GM12875 (cell line): ENCODE results near the gene MUC13.

Experiments used
- H3K4me3 ChIP-seq: one replicate; pipeline ENCODE4 v1.5.1; 2011; ENCODE audit warnings: low read depth, low read length, control low read depth
- TF ChIP-seq, protein P1 (sequence below): IDR thresholded peaks from 2 replicates; pipeline ENCODE4 v1.5.1; 2011; ENCODE audit warnings: low read depth, mild to moderate bottlenecking, control low read depth, inconsistent platforms, low read length, moderate library complexity, borderline replicate concordance; ENCODE audit not compliant: insufficient read depth

Gene MUC13

GRCh38 chr3:124935794-124936542 lies 1.4 kb upstream of the MUC13 start:
- H3K4me3 ChIP-seq: no peak overlapping the region
- TF ChIP-seq, protein P1, sequence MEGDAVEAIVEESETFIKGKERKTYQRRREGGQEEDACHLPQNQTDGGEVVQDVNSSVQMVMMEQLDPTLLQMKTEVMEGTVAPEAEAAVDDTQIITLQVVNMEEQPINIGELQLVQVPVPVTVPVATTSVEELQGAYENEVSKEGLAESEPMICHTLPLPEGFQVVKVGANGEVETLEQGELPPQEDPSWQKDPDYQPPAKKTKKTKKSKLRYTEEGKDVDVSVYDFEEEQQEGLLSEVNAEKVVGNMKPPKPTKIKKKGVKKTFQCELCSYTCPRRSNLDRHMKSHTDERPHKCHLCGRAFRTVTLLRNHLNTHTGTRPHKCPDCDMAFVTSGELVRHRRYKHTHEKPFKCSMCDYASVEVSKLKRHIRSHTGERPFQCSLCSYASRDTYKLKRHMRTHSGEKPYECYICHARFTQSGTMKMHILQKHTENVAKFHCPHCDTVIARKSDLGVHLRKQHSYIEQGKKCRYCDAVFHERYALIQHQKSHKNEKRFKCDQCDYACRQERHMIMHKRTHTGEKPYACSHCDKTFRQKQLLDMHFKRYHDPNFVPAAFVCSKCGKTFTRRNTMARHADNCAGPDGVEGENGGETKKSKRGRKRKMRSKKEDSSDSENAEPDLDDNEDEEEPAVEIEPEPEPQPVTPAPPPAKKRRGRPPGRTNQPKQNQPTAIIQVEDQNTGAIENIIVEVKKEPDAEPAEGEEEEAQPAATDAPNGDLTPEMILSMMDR: no peak

- H3K4me3 ChIP-seq: no peak overlapping the region
- TF ChIP-seq, protein P1: no peak
These were observed 713 bp upstream of the MUC13 start for GRCh38 chr3:124935264-124935663.

DNA sequence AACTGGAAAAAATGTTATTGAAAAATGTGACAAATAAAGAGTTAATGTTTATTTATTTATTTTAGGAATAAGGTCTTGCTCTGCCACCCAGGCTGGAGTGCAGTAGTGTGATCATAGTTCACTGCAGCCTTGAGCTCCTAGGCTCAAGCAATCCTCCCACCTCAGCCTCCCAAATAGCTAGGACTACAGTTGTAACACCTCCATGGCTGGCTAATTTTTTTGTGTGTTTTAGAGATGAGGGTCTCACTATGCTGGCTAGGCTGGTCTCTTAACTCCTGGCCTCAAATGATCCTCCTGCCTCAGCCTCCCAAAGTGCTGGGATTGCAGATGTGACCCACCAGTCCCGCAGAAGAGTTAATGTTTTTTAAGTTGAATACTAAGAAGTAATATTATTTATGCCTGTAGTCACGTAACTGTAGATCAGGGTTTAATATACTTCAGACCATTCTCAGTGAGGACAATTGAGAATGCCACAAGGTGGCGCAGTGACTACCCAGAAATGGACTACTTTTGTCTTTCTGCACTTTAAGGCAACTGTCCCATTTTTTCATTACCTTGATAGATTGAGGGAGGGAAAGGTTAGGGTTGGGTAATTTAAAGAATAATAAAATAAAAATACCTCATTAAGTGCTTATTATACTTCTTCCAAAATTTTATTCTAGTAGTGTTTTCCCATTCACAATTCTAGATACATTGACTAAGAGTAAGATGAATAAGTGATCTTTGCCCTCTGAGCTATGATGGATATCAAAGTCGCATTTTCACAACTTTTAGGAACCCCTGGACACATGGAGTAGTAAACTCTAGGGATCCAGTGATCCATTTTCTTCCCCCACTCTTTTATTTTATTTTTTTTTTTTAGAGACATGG lies 6.0 kb downstream of the MUC13 start:
- no peak overlapping the region for H3K4me3 ChIP-seq
- TF ChIP-seq, protein P1: peak; percentile 64; the same call in 1 of the 2 replicates

- TF ChIP-seq, protein P1: no peak
- no peak overlapping the region for H3K4me3 ChIP-seq
These were observed 6.9 kb downstream of the MUC13 start for GRCh38 chr3:124927574-124928045.

DNA sequence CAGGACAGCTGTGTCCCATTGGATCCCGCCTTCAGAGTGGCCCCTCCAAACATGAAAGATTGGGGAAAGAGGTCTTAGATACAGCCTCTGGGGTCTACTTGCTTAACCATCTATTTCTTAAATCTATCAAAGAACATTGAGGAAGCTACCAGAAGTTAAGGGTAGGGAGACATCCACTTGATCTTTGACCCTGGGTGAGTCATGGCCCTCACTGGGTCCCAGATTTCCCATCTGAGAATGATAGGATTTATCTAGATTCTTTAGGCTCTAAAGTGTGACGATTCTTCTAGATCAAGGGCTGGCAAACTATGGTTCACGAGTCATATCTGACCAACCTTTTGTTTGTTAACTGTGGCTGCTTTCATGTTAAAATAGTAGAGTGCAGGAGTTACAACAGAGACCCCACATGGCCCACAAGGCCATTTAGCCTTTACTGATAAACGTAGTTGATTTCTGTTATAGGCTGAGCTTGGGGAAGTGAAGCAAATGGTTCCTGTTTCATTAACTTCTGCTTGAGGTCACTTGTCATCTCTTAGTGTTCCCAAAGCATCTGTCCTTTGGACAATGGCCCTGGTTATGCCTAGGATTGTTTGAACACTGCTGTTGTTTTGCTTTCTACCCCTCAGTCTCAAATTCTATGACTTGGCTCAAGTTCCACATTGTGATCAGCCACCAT lies 8.0 kb downstream of the MUC13 start:
- TF ChIP-seq, protein P1: no peak
- no peak overlapping the region for H3K4me3 ChIP-seq

DNA sequence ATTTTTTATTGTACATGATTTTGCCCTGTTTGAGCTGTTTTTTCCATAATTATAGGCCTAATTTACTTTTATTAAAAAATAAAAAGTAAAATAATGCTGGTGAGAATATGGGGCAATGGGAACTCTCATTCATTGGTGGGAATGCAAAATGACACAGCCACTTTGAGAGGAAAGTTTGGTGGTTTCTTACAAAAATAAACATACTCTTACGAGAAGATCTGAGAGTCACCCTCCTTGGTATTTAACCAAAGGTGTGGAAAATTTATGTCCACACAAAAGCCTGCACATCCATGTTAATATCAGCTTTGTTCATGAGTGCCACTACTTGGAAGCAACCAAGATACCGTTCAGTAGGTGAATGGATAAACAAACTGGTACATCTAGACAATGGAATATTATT lies 9.8 kb downstream of the MUC13 start:
- no peak overlapping the region for H3K4me3 ChIP-seq
- TF ChIP-seq, protein P1: no peak
